Esophagus squamous epithelium (tissue), 4 donors: ENCODE data around the gene ZMIZ1.

Experiments used
- CTCF ChIP-seq, 6 experiments: fragments of 450-650 bp in 4 of 6; fragments of 200-600 bp in 2 of 6; sonication (generic) in 2 of 6; IDR thresholded peaks; one replicate each; pipeline ENCODE4 v1.5.1; 2016 to 2019; ENCODE audit warnings: antibody characterized with exemption in 6 of 6, mild to moderate bottlenecking in 4 of 6, moderate library complexity in 4 of 6
- POLR2A ChIP-seq, 4 donors: fragments of 450-650 bp; IDR thresholded peaks; one replicate each; pipeline ENCODE4 v1.6.1; 2017; ENCODE audit warnings: antibody characterized with exemption in 4 of 4, mild to moderate bottlenecking in 4 of 4, moderate library complexity in 3 of 4

GRCh38 chr10:79230850-79231249, 162.1 kb downstream of the ZMIZ1 start:
- TF ChIP-seq POLR2A (IDR thresholded peaks at IDR 0.05) (no peak), CTCF (IDR thresholded peaks at IDR 0.05) (no peak)
